Measurements from ENCODE around the gene SETD3. TPM values are rescaled to one million over a fixed set of nuclear protein-coding genes. Genes with fewer than 3 reads are reported as not detected.

Gene SETD3
- total RNA-seq, 5 donors from 2014 or later (not counting 1 experiment from before 2014, with no cell fraction given): 47.7 to 64.6 (median 52.4) TPM

GRCh38 chr14:99454246-99454645 lies 26.4 kb downstream of the SETD3 start:
- no peak overlapping the region for H3K27ac ChIP-seq (ENCODE audit: low read length)
- peaks cover 0 to 6% (median 5%) of the 10 kb centered on the region in 3 donors for H3K4me1 Mint-ChIP-seq
- H3K4me3 ChIP-seq (ENCODE audit: control insufficient read depth in 1 of 2, extremely low read depth in 1 of 2, low read length in 1 of 2): no peak overlapping the region
- DNase-seq (no peak), ATAC-seq (replicated peaks in 1 of 4) (no peak)
- peaks cover 55% of the 10 kb centered on the region for H3K36me3 Mint-ChIP-seq
- no peaks in the 10 kb centered on the region for H3K9me3 Mint-ChIP-seq
- no peaks in the 10 kb centered on the region for H3K27me3 Mint-ChIP-seq
- ChIA-PET CTCF (interaction anchor here in 1 of 2 donors (0.6 kb wide), 2 partner anchors 65 to 994 kb away, joined by 3 read pairs; no protein-coding TSS in a partner anchor), POLR2A (interaction anchor here in 1 of 2 donors (0.6 kb wide), 1 partner anchor 1546 kb away, joined by 5 read pairs; no protein-coding TSS in a partner anchor)
- H3K36me3 ChIP-seq (ENCODE audit: control insufficient read depth in 2 of 2, extremely low read depth in 1 of 2, insufficient read depth in 1 of 2, low read length in 1 of 2): peaks cover 4 to 70% of the 10 kb centered on the region in 2 donors
- H3K4me3 Mint-ChIP-seq: no peak overlapping the region
- 60% methylated on average over 1 of the region's 3 CpGs for WGBS (ENCODE audit: insufficient coverage)
- no peaks in the 10 kb centered on the region for H3K9me3 ChIP-seq
- no peak overlapping the region for H3K27ac Mint-ChIP-seq
- H3K27me3 ChIP-seq (replicated peaks in 1 of 2; ENCODE audit: control insufficient read depth in 2 of 2, extremely low read depth in 1 of 2, insufficient read depth in 2 of 2, low read length in 1 of 2): no peaks in the 10 kb centered on the region
- no peaks in the 10 kb centered on the region for H3K4me1 ChIP-seq (ENCODE audit: control insufficient read depth in 1 of 2, extremely low read depth in 1 of 2, insufficient read depth in 2 of 2, low read length in 2 of 2)

DNA sequence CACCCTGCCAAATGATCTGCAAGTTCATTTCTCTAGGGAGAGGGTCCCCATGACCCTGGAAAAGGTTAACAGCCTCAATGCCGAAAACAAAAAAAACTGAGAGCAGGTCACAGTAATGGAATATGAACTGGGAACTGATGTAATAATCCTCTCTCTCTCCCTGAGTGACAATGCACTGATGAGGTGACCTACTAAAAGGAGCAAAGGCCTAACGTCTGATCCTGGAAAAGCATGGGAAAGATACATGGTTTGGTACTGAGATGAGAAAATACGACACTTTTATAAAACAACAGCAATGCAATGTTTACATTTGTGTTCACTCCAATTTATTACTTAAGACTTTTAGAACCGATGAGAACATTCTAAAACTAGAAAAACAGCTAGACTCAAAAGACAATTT lies 27.7 kb downstream of the SETD3 start:
- POLR2A ChIA-PET: interaction anchor here in 1 of 2 donors (0.7 kb wide), 1 partner anchor 27 kb away, joined by 3 read pairs; no protein-coding TSS in a partner anchor
- H3K36me3 ChIP-seq (ENCODE audit: control insufficient read depth in 2 of 2, extremely low read depth in 1 of 2, insufficient read depth in 1 of 2, low read length in 1 of 2): peaks cover 4 to 67% of the 10 kb centered on the region in 2 donors
- CTCF ChIA-PET: no interaction called here
- H3K27me3 ChIP-seq (replicated peaks in 1 of 2; ENCODE audit: control insufficient read depth in 2 of 2, extremely low read depth in 1 of 2, insufficient read depth in 2 of 2, low read length in 1 of 2): no peaks in the 10 kb centered on the region
- Mint-ChIP-seq H3K27ac (no peak overlapping the region), H3K9me3 (no peaks in the 10 kb centered on the region), H3K4me1 (peaks cover 0 to 8% (median 5%) of the 10 kb centered on the region in 3 donors), H3K4me3 (no peak overlapping the region), H3K27me3 (no peaks in the 10 kb centered on the region), H3K36me3 (peaks cover 53% of the 10 kb centered on the region)
- no peak overlapping the region for H3K4me3 ChIP-seq (ENCODE audit: control insufficient read depth in 1 of 2, extremely low read depth in 1 of 2, low read length in 1 of 2)
- H3K27ac ChIP-seq (ENCODE audit: low read length): no peak overlapping the region
- no peaks in the 10 kb centered on the region for H3K4me1 ChIP-seq (ENCODE audit: control insufficient read depth in 1 of 2, extremely low read depth in 1 of 2, insufficient read depth in 2 of 2, low read length in 2 of 2)
- no peaks in the 10 kb centered on the region for H3K9me3 ChIP-seq
- DNase-seq (no peak), ATAC-seq (replicated peaks in 1 of 4) (no peak)
- WGBS (ENCODE audit: insufficient coverage): no CpG with 5 or more reads among the region's 4 CpGs

DNA sequence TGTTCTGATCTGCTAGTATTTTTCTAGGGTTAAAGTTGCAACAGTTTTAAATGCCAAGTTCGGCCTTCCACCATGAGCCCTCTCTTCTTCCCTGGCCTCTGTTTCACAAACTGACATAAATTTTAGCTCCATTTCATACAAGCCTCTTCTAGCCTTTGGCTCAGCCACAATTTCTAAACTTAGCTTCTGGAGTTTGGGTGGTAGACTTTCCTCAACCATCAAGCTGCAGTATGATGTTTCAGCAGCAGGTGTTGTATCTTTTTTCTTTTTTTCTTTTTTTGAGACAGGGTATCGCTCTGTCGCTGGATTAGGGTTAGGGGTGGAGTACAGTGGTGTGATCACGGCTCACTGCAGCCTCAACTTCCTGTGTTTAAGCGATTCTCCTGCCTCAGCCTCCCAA lies 29.4 kb downstream of the SETD3 start:
- Histone ChIP-seq H3K4me1 (ENCODE audit: control insufficient read depth in 1 of 2, extremely low read depth in 1 of 2, insufficient read depth in 2 of 2, low read length in 2 of 2) (no peaks in the 10 kb centered on the region), H3K27me3 (replicated peaks in 1 of 2; ENCODE audit: control insufficient read depth in 2 of 2, extremely low read depth in 1 of 2, insufficient read depth in 2 of 2, low read length in 1 of 2) (no peaks in the 10 kb centered on the region), H3K4me3 (ENCODE audit: control insufficient read depth in 1 of 2, extremely low read depth in 1 of 2, low read length in 1 of 2) (no peak overlapping the region), H3K9me3 (no peaks in the 10 kb centered on the region), H3K27ac (ENCODE audit: low read length) (no peak overlapping the region), H3K36me3 (ENCODE audit: control insufficient read depth in 2 of 2, extremely low read depth in 1 of 2, insufficient read depth in 1 of 2, low read length in 1 of 2) (peaks cover 8 to 63% of the 10 kb centered on the region in 2 donors)
- Mint-ChIP-seq H3K27me3 (no peaks in the 10 kb centered on the region), H3K9me3 (no peaks in the 10 kb centered on the region), H3K36me3 (peaks cover 52% of the 10 kb centered on the region), H3K27ac (no peak overlapping the region), H3K4me1 (peaks cover 0 to 8% (median 5%) of the 10 kb centered on the region in 3 donors), H3K4me3 (no peak overlapping the region)
- CTCF ChIA-PET: interaction anchor here in 1 of 2 donors (1.2 kb wide), 1 partner anchor 16 kb away, joined by 3 read pairs; no protein-coding TSS in a partner anchor
- ATAC-seq (replicated peaks in 1 of 4): no peak
- WGBS (ENCODE audit: insufficient coverage): 57% methylated on average over 2 of the region's 5 CpGs
- no peak for DNase-seq
- POLR2A ChIA-PET: no interaction called here

DNA sequence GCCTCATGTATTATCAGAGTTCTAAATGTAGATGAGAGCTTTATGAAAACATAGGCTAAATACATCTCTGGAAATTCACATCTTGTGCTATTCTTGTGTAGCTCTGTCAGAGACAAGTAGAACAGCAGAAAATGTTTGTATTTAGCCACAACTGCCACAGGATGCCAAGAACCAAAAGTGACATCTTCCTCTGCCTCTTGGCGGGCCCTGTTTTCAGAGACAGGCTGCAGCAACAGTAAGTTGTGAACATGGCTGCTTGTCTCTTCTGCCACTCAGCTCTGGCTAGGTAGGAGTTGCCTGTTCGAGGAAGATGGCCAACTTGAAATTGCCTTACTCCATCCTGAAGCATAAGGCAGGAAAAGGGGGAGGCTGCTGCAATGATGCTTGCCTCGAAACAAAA lies 30.4 kb downstream of the SETD3 start:
- no CpG with 5 or more reads among the region's 3 CpGs for WGBS (ENCODE audit: insufficient coverage)
- ATAC-seq (replicated peaks in 1 of 4) (no peak), DNase-seq (no peak)
- Mint-ChIP-seq H3K9me3 (no peaks in the 10 kb centered on the region), H3K4me1 (peaks cover 0 to 8% (median 4%) of the 10 kb centered on the region in 3 donors), H3K27me3 (no peaks in the 10 kb centered on the region), H3K27ac (no peak overlapping the region), H3K4me3 (no peak overlapping the region), H3K36me3 (peaks cover 57% of the 10 kb centered on the region)
- no peaks in the 10 kb centered on the region for H3K27me3 ChIP-seq (replicated peaks in 1 of 2; ENCODE audit: control insufficient read depth in 2 of 2, extremely low read depth in 1 of 2, insufficient read depth in 2 of 2, low read length in 1 of 2)
- no peaks in the 10 kb centered on the region for H3K4me1 ChIP-seq (ENCODE audit: control insufficient read depth in 1 of 2, extremely low read depth in 1 of 2, insufficient read depth in 2 of 2, low read length in 2 of 2)
- POLR2A ChIA-PET: no interaction called here
- H3K4me3 ChIP-seq (ENCODE audit: control insufficient read depth in 1 of 2, extremely low read depth in 1 of 2, low read length in 1 of 2): no peak overlapping the region
- no peak overlapping the region for H3K27ac ChIP-seq (ENCODE audit: low read length)
- no peaks in the 10 kb centered on the region for H3K9me3 ChIP-seq
- H3K36me3 ChIP-seq (ENCODE audit: control insufficient read depth in 2 of 2, extremely low read depth in 1 of 2, insufficient read depth in 1 of 2, low read length in 1 of 2): peaks cover 8 to 57% of the 10 kb centered on the region in 2 donors
- CTCF ChIA-PET: interaction anchor here in 1 of 2 donors (1.2 kb wide), 1 partner anchor 15 kb away, joined by 3 read pairs; no protein-coding TSS in a partner anchor

DNA sequence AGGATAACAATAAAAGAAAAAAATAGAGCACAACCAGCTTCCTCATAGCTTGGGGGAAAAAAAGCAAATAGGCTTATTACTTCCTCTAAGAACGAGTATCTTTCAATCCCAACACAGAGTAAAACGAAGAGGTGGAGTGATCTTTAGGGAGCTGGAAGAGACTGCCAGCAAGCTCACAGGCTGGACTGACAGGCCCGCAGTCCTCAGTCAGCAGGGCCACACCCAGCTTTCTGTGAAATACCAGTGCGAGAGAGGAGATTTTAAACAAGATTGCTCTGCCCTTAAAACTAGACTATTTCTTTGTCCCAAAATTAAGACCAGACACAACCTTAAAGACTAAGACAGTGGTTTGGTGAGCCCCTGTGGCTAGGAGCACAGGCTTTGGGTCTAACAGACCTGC lies 32.9 kb downstream of the SETD3 start:
- Histone ChIP-seq H3K36me3 (ENCODE audit: control insufficient read depth in 2 of 2, extremely low read depth in 1 of 2, insufficient read depth in 1 of 2, low read length in 1 of 2) (peaks cover 9 to 45% of the 10 kb centered on the region in 2 donors), H3K4me3 (ENCODE audit: control insufficient read depth in 1 of 2, extremely low read depth in 1 of 2, low read length in 1 of 2) (no peak overlapping the region), H3K27ac (ENCODE audit: low read length) (no peak overlapping the region), H3K27me3 (replicated peaks in 1 of 2; ENCODE audit: control insufficient read depth in 2 of 2, extremely low read depth in 1 of 2, insufficient read depth in 2 of 2, low read length in 1 of 2) (no peaks in the 10 kb centered on the region), H3K9me3 (no peaks in the 10 kb centered on the region), H3K4me1 (ENCODE audit: control insufficient read depth in 1 of 2, extremely low read depth in 1 of 2, insufficient read depth in 2 of 2, low read length in 2 of 2) (no peaks in the 10 kb centered on the region)
- no peak for DNase-seq
- peaks cover 66% of the 10 kb centered on the region for H3K36me3 Mint-ChIP-seq
- H3K4me3 Mint-ChIP-seq: no peak overlapping the region
- no peak overlapping the region for H3K27ac Mint-ChIP-seq
- H3K27me3 Mint-ChIP-seq: no peaks in the 10 kb centered on the region
- H3K4me1 Mint-ChIP-seq: peaks cover under 1 to 8% (median 1%) of the 10 kb centered on the region in 3 donors
- ATAC-seq (replicated peaks in 1 of 4): no peak
- no peaks in the 10 kb centered on the region for H3K9me3 Mint-ChIP-seq
- POLR2A ChIA-PET: no interaction called here
- WGBS (ENCODE audit: insufficient coverage): no CpG with 5 or more reads among the region's 4 CpGs
- CTCF ChIA-PET: no interaction called here

GRCh38 chr14:99445931-99446330 lies 34.7 kb downstream of the SETD3 start:
- POLR2A ChIA-PET: no interaction called here
- Histone ChIP-seq H3K4me1 (ENCODE audit: control insufficient read depth in 1 of 2, extremely low read depth in 1 of 2, insufficient read depth in 2 of 2, low read length in 2 of 2) (peaks cover 0 to 8% of the 10 kb centered on the region in 2 experiments), H3K4me3 (ENCODE audit: control insufficient read depth in 1 of 2, extremely low read depth in 1 of 2, low read length in 1 of 2) (no peak overlapping the region), H3K36me3 (ENCODE audit: control insufficient read depth in 2 of 2, extremely low read depth in 1 of 2, insufficient read depth in 1 of 2, low read length in 1 of 2) (peaks cover 11 to 43% of the 10 kb centered on the region in 2 donors), H3K9me3 (no peaks in the 10 kb centered on the region), H3K27me3 (replicated peaks in 1 of 2; ENCODE audit: control insufficient read depth in 2 of 2, extremely low read depth in 1 of 2, insufficient read depth in 2 of 2, low read length in 1 of 2) (no peaks in the 10 kb centered on the region), H3K27ac (ENCODE audit: low read length) (no peak overlapping the region)
- peaks cover 72% of the 10 kb centered on the region for H3K36me3 Mint-ChIP-seq
- peaks cover 14 to 19% (median 19%) of the 10 kb centered on the region in 3 donors for H3K4me1 Mint-ChIP-seq
- WGBS (ENCODE audit: insufficient coverage): 100% methylated on average over 3 of the region's 7 CpGs
- no peaks in the 10 kb centered on the region for H3K9me3 Mint-ChIP-seq
- DNase-seq: no peak
- no peaks in the 10 kb centered on the region for H3K27me3 Mint-ChIP-seq
- H3K4me3 Mint-ChIP-seq: no peak overlapping the region
- CTCF ChIA-PET: no interaction called here
- H3K27ac Mint-ChIP-seq: no peak overlapping the region
- ATAC-seq (replicated peaks in 1 of 4): no peak
